GM19467 (cell line): ENCODE results near the gene HOXA9.

Experiments
- ATAC-seq: cut with Tn5 transposase; IDR thresholded peaks from one replicate; pipeline ENCODE4 v1.9.1; 2021; ENCODE audit warnings: mild to moderate bottlenecking, moderate library complexity; ENCODE audit not compliant: unreplicated experiment

Gene HOXA9

DNA sequence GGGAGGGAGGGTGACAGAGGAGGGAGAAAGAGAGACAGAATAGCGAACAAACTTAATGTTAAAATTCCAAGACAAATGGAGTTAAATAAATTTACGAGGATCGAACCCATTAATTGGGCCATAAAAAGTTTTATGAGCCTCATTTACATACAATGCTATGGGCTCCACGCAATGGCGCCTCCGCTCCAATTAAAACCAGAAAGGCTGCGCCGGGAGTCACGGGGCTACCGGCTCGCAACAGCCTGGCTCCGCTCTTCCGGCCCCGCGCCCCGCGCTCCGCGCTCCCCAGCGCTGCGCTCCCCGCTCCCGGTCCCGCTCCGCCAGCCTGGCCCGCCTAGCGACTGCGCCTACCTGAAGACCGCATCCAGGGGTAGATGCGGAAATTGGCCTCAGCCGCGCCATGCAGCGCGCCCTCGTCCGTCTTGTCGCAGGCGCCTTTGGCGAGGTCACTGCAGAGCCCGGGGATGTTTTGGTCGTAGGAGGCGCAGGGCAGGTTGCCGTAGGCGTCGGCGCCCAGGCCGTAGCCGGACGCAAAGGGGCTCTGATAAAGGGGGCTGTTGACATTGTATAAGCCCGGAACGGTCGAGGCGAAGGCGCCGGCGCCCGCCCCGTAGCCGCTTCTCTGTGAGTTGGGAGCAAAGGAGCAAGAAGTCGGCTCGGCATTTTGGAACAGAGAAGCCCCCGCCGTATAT lies 9.4 kb downstream of the HOXA9 start:
- no peak for ATAC-seq

DNA sequence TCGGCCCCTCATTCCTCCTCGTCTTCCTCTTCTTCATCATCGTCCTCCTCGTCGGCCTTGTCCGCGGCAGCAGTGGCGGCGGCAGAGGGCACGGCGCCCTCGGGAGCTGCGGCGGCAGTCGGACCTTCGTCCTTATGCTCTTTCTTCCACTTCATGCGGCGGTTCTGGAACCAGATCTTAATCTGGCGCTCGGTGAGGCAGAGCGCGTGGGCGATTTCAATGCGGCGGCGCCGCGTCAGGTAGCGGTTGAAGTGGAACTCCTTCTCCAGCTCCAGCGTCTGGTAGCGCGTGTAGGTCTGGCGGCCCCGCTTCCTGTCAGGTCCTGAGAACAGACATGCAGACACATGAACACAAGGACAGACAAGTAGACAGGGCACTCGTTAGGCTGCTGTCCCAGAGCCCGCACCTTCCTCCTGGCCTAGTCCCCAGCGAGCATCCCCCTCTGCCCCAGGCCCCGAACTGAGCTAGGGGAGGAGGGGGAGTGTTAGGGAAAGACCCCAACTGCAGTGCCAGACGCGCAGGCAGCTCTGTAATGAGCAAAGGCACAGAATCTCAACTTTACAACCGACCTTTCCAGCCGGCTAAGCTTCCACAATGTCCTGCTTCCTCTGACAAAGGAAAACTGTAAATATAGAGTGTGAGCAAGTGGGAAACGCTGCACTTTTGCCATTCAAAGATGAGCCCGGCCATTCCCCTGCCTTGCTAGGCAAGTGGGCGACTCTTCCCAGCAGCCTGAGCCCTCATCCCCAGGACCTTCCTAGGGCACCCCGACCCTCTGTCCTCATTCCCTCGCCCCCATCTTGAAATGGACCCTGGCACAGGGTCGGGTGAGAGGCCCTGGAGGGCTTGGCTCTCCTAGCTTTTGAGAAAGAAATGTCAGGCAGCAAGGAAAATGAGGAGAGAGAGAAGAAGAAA lies 10.2 kb downstream of the HOXA9 start:
- ATAC-seq, result no peak

DNA sequence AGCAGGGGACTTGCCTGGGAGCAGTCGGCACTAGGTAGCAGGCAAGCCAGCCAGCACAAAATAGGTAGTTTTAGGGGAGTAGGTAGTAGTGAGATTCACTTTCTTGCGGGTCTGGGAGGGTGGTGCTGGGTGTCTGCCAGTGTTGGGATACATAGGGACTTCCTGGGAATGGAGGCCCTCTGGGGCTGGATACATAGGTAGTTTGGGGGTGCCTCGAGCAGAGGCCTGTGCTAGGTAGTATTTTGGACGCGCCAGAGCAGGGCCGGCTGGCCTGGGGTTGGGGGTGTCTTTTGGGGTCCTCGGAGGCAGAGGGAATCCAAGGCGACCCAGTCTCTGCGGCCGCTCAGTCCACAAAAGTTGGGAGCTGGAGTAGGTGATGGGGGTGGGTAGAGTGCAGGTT lies 11.0 kb downstream of the HOXA9 start:
- no peak for ATAC-seq

DNA sequence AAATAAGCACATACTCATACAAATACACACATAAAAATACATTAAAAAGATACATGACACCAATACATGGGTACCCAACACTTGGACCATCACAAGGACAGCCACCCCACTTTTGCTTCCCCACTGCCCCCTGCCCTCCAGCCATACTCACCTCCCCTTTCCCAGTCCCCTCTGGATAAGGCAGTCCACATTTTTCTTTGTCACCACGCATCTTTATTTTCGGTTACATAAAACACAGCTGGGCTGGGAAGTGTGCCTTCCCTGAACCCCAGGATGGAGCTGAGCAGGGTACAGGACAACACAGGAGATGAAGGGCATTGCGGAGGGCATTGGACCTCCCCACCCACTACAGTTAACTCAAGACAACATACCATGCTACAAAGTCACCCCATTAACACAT lies 11.8 kb downstream of the HOXA9 start:
- ATAC-seq, result no peak

DNA sequence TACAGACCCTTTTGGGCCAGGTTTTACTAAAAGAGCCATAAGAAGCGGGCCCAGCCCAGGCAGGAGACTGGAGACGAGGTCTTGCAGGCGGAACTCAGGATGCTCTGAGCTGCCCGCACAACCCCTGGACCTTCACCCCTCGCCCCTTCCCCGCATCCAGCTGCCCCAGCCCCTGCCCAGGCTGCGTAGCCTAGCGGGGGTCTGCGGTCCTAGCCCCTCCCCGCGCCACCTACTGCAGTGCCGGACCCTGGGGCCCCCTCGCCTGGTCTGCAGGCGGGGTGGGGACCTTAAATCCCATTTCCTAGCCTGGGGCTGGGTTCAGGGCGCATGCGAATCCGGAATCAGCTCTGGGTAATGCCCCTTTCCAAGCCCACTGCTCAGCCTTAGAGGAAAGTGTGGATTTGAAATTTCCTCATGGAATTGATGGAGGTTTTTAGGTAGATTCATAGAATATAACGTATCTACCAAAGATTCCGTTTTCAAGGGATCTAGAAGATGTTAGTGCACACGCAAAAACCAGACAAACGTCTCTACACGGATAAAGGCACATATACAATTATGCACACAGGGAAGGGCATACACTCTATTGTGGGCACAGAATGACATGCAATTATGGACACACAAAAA lies 12.4 kb downstream of the HOXA9 start:
- no peak for ATAC-seq

DNA sequence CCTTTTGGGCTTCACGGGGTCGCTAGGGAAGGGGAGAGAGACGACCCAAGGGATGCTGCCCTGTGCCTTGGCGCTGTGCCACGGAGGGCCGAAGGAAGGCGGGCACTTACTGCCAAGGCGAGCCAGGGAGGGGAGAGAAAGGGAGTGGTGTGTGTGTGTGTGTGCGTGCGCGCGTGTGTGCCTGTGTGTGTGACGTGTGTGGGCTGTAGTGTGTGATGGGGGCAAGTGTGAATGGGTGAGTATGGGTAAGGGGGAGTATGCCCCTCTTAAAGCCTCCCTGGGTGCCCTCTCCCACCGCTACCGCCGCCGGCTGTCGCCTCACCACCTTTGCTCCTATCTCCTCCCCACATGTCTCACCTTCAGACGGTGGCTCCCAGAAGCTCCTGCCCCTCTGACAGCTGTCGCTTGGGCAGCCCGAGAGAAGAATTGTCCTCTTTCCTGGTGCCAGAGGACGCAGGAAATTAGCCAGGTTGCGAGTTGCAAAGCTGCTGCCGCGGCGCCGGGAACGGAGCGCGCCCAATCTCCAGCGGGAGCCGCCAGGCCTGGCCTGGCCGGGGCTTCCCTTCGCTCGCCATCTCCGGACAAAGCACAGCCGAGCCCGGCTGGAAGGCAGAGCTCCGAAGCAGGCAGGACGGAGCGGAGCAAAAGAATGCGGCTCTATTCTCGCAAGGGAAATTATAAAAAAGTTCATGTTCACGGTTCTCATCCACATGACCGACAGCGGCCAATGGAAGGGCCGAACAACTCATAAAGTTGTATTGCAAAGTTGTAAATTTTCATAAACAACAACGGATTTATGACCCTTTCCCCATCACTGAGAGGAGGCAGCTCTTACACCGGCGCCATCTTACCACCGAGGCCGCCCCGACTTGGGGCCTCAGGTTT lies 13.2 kb downstream of the HOXA9 start, which contains the start of gene HOXA3:
Gene HOXA3 (minus strand): TSS at position 653 of the 885 bp plus-strand sequence. CDS start 41,943 bp downstream, outside the sequence.
- no peak for ATAC-seq

DNA sequence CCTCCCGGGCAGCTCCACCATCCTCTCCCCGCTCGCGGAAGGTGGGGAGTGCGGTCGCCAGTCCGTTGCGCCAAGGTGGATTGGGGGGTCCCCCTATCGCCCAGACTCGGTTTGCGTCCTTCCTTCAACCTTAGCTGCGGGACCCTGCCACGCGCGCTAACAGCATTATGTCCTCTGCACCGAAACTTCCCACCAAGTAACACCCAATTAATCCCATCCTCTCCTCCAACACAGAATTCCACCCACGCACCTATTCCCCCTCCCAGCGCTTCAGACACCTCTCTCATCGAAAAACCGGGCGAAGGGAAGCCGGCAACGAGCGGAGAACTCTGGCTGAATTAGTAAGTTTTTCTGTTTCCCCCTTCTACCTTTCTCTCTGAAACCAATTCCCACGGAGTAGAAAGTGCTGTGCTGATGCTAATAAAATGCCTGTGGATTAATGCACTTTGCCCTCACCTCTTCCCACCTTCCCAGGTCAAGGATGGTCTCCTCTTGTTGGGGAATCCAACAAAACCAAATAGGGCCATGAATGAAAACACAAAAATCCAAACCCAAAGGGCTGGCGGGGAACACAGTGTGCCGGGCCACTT lies 13.9 kb downstream of the HOXA9 start:
- no peak for ATAC-seq

DNA sequence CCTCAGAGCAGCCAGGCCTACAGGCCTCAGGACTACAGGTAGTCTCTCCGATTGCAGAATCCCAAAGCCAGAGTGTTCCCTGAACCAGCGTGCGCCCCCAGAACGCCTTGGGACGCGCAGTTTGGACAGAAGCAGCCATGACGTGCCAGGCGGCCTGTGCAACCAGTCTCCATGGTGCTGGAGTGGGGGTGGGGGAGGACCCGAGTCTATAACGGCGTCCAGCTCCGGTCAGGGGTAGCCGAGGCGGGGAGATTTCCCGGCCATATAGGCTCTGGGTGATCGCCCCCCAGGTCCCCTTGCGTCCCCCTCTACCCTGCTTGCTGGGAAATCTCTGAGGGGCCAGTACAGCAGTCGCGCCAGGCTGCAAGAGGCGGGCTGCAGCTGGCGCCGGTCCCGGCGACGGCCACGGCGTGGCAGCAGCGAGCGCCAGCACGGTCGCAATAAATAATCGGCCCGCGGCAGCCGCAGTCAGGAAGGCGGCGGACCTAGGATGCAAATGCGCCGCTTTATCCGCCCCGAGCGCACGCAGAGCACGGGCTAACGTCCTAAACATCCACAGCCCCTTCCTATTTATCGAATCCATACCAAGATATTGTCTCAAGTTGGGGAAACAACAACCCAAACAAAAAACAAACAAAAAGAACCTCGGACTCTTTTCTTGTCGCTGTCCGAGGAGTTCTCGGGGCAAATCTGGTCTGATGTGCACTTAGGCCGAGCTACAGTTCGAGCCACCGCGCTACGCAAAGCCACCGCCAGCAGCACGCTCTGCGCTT lies 14.6 kb downstream of the HOXA9 start:
- peak; percentile 76 for ATAC-seq

DNA sequence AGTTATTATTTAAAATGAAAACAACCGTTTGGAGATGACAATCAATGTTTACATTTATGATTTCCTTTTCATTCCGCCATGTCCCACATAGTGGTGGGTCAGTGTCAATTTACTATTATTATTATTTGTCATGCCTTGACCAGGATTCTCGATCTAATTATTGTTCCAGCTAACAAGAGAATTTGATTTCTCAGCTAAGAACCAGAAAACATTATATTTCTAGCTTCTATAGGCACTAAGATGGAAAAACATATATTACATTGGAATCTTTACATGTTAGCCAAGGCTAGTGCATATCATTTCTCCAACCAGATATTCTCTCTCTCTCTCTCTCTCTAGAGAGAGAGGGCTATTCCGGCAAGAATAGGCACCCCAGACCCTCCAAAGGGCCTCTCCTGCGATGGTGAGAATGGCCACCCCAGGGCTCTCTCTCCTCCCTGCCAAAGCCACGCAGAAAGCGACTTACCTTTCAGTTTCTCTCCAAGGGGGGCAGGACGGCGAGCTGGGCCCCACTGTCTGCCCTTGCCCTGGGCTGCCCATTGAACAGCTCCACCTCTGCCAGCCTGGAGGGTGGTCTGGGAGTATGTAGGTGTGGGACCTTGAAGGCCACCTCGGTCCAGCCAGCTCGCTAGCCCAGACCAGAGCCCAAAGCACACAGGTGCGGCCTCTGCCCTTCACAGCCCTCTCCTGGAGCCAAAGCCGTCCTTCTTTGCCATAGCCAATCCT lies 15.3 kb downstream of the HOXA9 start:
- ATAC-seq, result no peak

DNA sequence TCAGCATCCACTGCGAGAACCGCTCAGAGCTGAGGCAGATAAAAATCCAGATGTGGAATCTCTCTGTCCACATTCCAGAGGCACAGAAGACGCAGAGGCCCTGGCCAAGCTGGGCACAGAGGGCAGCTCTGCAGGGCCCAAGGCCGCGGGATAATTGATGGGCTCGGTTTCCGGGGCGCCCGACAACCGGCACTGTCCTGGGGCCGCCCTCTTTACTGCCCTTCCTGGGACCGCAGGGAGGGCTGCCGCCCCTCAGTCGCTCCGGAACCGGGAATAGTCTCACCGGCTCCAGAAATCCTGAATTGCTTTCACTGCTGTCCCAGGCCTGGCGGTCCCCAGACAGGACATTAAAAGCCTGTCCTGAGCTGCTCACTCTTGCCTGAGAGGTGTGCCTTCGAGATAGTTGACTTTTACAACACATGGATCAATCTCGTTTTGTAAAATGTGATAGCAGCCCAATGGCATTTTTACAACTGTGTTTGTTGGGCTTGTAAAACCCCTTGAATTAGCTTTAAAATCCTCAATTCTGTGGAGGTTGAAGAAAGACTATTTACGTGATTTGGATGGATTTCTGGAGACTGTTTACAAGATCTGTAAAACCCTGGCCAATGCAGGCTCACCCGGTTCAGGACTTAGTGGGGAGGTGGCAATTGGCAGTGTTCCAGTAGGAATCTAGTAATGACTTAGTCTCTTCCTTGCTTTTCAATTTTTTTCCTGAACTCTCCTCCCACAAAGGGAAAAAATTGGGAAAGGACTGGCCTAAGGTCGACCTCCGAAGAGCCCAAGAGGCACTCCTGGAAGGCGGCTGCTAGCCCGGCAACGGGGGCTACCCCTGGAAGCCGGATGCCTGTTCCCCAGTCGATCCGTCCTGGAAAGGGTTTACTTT lies 16.3 kb downstream of the HOXA9 start:
- no peak for ATAC-seq

DNA sequence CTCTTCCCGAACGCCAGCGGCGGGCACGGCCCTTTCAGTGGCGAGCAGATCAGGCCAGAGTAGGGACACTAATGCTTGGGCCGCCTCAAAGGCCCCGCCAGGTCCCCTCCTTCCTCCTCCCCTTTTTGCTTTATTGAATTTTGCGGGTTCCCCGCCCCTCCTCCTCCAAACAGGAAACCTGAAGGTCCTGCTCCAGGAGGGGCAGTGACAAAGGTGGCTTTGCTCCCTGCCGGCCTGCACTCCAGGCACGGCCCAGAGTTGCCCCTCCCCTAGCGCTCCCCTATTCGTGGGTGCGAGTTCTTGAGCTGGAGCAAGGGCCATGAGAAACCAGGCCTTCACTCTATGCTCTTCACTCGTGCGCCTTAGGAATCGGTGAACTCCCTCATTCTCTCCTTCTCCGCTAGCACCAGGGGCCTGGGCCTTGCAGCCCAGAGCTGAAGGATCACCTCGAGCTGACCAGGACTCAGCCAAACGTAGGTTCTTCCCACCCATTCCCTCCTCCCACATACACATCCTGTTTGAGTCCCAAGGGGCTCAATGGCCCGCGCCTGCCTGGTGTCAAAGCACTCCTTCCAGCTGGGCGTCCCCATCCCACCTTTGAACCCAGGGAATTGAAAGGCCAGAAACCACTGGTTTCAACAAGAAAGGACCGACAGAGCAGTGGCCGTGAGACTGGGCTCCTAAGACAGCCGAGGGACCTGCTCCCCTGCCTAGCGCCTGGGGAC lies 17.1 kb downstream of the HOXA9 start:
- no peak for ATAC-seq

DNA sequence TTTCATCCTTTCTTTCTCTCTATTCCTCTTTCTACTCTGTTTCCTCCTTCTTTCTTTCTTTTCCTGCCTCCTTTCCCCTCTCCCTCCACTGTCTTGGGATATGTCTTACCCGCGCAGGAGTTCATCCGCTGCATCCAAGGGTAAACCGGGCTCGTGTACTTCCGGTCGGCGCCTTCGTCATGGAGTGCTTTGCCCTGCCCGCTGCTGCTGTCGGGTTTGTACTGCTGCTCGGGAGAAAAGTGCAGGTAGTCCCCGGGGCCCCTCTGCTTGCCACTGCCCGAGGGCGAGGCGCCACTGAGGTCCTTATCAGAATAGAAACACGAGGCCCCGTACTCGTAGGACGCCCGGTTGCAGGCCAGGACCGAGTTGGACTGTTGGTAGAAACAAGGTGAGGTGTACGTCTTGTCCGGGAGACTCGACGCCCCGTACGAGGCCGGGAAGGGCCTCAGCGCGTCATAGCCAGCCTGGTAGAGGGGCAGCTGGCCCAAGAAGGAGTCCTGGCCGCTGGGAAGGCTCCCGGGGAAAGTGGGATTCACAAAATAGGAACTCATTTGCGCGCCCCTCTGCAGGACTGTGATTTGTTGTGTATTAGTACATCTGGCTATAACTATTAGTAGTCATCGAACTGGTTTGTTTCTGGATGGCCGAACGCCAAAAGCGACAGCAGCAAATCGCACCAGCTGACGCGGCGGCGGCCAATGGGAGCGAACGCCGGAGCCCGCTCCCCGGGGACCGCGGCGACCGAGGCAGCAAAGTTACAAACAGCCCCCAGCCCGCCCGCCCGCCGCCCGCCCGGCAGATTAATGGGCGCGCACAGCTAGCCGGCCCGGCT lies 17.9 kb downstream of the HOXA9 start, which contains the start of gene HOXA6:
Gene HOXA6 (minus strand): TSS at position 576 of the 832 bp plus-strand sequence. CDS start 25 bp downstream, at position 551.
- ATAC-seq, result no peak

DNA sequence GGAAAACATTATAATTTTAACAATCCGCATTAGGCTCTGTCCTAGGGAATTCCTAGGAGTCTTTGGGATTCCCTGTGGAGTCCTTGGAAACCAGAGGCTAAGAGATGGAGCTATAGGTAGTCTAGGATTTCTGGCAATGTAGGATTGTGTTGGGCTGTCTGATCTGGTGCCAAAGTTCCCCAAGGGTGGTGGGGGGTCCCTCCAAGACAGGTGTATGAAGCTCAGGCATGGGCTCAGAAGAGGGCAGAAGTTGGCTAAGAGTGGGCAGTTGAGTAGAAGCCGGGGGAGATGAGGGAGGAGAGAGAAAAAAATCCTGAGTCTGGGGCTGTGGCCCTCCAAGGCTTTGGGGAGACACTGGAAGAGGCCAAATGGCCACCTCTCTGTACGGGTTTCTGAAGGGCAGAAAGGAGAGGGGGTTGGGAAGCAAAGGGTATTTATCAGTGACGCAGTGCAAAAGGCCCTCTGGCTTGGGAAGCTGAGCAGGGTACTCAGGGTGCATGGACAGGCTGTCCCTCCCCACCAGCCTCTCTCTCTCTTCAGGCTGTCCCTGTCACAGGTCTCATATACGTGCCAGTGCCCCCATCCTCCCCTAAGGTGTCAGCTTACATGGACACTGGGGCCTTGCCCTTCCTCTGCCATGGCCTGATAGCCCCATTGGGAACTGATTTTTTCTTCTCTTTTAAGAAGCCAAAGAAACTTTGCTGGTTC lies 18.7 kb downstream of the HOXA9 start:
- no peak for ATAC-seq

DNA sequence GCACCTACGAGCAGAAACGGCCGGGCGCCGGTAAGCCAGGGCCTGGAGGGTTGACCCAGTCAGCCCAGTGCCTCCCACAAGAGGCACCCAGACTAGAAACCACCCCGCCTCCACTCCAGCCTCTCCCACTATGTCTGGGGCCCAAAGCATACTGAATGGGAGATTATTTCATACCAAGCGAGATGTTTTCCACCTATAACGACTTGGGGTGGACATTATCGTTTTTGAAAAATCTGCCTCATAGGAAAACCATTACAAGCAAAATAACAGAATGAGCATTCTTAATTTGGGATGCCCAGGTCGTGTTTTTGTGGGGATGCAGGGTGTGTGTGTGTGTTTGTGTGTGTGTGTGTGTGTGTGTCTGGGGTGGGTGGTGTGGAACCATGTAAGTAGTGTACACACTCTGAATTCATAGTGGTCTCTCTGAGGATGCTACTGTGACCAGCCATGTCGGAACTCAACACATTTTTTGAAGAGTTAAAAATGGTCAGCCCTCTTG lies 19.4 kb downstream of the HOXA9 start:
- ATAC-seq, result no peak

DNA sequence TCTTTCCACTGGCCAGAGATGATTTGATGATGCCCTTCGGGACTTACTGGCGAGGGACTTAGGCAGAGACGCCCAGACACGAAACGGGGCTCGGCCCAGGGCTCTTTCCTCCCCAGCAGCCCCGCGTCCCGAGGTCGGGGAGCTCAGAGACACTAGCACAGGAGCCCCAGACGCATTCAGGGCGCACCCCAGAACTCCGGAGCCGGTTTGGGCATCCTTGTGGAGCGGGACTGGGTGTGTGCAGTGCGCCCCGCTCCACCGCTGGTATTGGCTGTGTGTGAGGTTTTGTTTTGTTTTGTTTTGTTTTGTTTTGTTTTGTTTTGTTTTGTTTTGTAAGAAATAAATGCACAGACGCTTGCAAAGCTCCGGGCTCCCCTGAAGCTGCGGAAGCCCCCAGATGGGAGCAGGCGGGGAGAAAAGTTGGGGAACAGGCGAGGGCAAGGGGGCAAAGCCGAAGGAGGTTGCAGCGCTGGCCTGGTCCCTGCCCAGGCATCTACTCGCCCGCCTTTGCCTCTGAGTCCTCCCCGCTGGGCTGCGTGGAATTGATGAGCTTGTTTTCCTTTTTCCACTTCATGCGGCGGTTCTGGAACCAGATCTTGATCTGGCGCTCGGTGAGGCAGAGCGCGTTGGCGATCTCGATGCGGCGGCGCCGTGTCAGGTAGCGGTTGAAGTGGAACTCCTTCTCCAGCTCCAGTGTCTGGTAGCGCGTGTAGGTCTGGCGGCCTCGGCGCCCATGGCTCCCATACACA lies 20.0 kb downstream of the HOXA9 start:
- no peak for ATAC-seq
